WTC11 (cell line): ENCODE results near the gene PRMT5. TPM values are rescaled to one million over a fixed set of nuclear protein-coding genes. Genes with fewer than 3 reads are reported as not detected.

Experiments
- ATAC-seq: fragments of 200-7000 bp; cut with Tn5 transposase; 2 replicates; pipeline ENCODE4 v1.10.0; 2021; ENCODE audit warnings: mild to moderate bottlenecking, moderate library complexity
- CTCF ChIA-PET: fragments of 300-600 bp; sonication (Branson Sonifier 250); formaldehyde crosslinking; loops from one replicate; lab custom pipeline; 2021; ENCODE audit warnings: antibody characterized with exemption; lab: Charles Lee
- POLR2A ChIA-PET: fragments of 350-600 bp; sonication (Branson Sonifier 250); formaldehyde crosslinking; loops from one replicate; lab custom pipeline; 2021; ENCODE audit warnings: antibody characterized with exemption; lab: Charles Lee
- DNase-seq: peaks from one replicate; pipeline ENCODE4 v3.0.0; 2021; ENCODE audit warnings: low spot score
- H3K27ac Mint-ChIP-seq: 2 replicates; pipeline ENCODE4 v1.8.0; 2021; ENCODE audit warnings: mixed read lengths
- H3K27me3 Mint-ChIP-seq: 2 replicates; pipeline ENCODE4 v1.8.0; 2021; ENCODE audit warnings: low read depth, mild to moderate bottlenecking, moderate library complexity, mixed read lengths
- H3K36me3 Mint-ChIP-seq: 2 replicates; pipeline ENCODE4 v1.8.0; 2021; ENCODE audit warnings: mixed read lengths
- H3K4me1 Mint-ChIP-seq: 2 replicates; pipeline ENCODE4 v1.8.0; 2022; ENCODE audit warnings: mixed read lengths
- H3K4me3 Mint-ChIP-seq: 2 replicates; pipeline ENCODE4 v1.8.0; 2021; ENCODE audit warnings: mild to moderate bottlenecking, moderate library complexity, mixed read lengths
- H3K9me3 Mint-ChIP-seq: 2 replicates; pipeline ENCODE4 v1.8.0; 2021; ENCODE audit warnings: mixed read lengths
- ATF1 ChIP-seq: sonication (generic); formaldehyde crosslinking; IDR thresholded peaks from 2 replicates; pipeline ENCODE4 v1.8.1; 2023; ENCODE audit warnings: mild to moderate bottlenecking, moderate library complexity, missing genetic modification reagents
- CTCF ChIP-seq: fragments of 200-600 bp; IDR thresholded peaks from 2 replicates; pipeline ENCODE4 v1.8.0; 2022; ENCODE audit warnings: antibody characterized with exemption
- GABPB1 ChIP-seq: sonication (generic); formaldehyde crosslinking; IDR thresholded peaks from 2 replicates; pipeline ENCODE4 v1.8.1; 2023; ENCODE audit warnings: mild to moderate bottlenecking, missing genetic modification reagents
- JAZF1 ChIP-seq: fragments of 250-450 bp; sonication (Bioruptor Pico); IDR thresholded peaks from 2 replicates; pipeline ENCODE4 v1.9.0; 2021; ENCODE audit warnings: moderate library complexity, mild to moderate bottlenecking, inconsistent platforms
- MYBL2 ChIP-seq: sonication (generic); formaldehyde crosslinking; IDR thresholded peaks from 2 replicates; pipeline ENCODE4 v1.8.1; 2023; ENCODE audit warnings: mild to moderate bottlenecking, moderate library complexity, missing genetic modification reagents
- PREB ChIP-seq: sonication (generic); formaldehyde crosslinking; IDR thresholded peaks from 2 replicates; pipeline ENCODE4 v1.8.1; 2022; ENCODE audit warnings: mild to moderate bottlenecking, missing genetic modification reagents, moderate library complexity, borderline replicate concordance
- SMAD3 ChIP-seq: sonication (generic); formaldehyde crosslinking; IDR thresholded peaks from 2 replicates; pipeline ENCODE4 v1.8.0; 2022; ENCODE audit warnings: missing genetic modification reagents, mild to moderate bottlenecking, borderline replicate concordance
- SOX15 ChIP-seq: fragments of 250-450 bp; sonication (Bioruptor Pico); IDR thresholded peaks from 2 replicates; pipeline ENCODE4 v1.9.0; 2021; ENCODE audit warnings: mild to moderate bottlenecking
- TEAD4 ChIP-seq: sonication (generic); formaldehyde crosslinking; IDR thresholded peaks from 2 replicates; pipeline ENCODE4 v1.8.0; 2022; ENCODE audit warnings: mild to moderate bottlenecking, missing genetic modification reagents
- ZNF416 ChIP-seq: fragments of 250-450 bp; sonication (Bioruptor Pico); IDR thresholded peaks from 2 replicates; pipeline ENCODE4 v1.9.0; 2021; ENCODE audit warnings: mild to moderate bottlenecking, inconsistent platforms
- total RNA-seq: library from RNA; stranded (reverse); gene quantifications from 3 replicates; pipeline ENCODE4 v1.2.3, GENCODE V29; 2021
- TF ChIP-seq, protein P1 (sequence below): sonication (generic); formaldehyde crosslinking; conservative IDR thresholded peaks from 2 replicates; pipeline ENCODE4 v1.8.1; 2023; ENCODE audit warnings: mild to moderate bottlenecking, low read depth, missing genetic modification reagents, moderate library complexity
- TF ChIP-seq, protein P2 (sequence below): fragments of 250-450 bp; sonication (Bioruptor Pico); IDR thresholded peaks from 2 replicates; pipeline ENCODE4 v1.8.0; 2021; ENCODE audit warnings: mild to moderate bottlenecking
- TF ChIP-seq, protein P3 (sequence below): fragments of 250-450 bp; sonication (Bioruptor Pico); IDR thresholded peaks from 2 replicates; pipeline ENCODE4 v1.9.0; 2021; ENCODE audit warnings: mild to moderate bottlenecking, borderline replicate concordance

Gene PRMT5
- total RNA-seq, 1 experiment from 2014 or later = 124 TPM

- ATAC-seq (no peak), DNase-seq (no peak)
- Mint-ChIP-seq H3K27me3 (peaks cover 34% of the 10 kb centered on the region), H3K27ac (no peak overlapping the region), H3K4me3 (no peak overlapping the region), H3K4me1 (peaks cover 8% of the 10 kb centered on the region), H3K9me3 (no peaks in the 10 kb centered on the region), H3K36me3 (peaks cover 59% of the 10 kb centered on the region)
- TF ChIP-seq JAZF1 (CRISPR knock-in tag) (no peak), TEAD4 (CRISPR knock-in tag) (no peak), SMAD3 (CRISPR knock-in tag) (no peak), SOX15 (no peak), MYBL2 (CRISPR knock-in tag) (no peak), PREB (no peak), ATF1 (CRISPR knock-in tag) (no peak)
- TF ChIP-seq, protein P1, sequence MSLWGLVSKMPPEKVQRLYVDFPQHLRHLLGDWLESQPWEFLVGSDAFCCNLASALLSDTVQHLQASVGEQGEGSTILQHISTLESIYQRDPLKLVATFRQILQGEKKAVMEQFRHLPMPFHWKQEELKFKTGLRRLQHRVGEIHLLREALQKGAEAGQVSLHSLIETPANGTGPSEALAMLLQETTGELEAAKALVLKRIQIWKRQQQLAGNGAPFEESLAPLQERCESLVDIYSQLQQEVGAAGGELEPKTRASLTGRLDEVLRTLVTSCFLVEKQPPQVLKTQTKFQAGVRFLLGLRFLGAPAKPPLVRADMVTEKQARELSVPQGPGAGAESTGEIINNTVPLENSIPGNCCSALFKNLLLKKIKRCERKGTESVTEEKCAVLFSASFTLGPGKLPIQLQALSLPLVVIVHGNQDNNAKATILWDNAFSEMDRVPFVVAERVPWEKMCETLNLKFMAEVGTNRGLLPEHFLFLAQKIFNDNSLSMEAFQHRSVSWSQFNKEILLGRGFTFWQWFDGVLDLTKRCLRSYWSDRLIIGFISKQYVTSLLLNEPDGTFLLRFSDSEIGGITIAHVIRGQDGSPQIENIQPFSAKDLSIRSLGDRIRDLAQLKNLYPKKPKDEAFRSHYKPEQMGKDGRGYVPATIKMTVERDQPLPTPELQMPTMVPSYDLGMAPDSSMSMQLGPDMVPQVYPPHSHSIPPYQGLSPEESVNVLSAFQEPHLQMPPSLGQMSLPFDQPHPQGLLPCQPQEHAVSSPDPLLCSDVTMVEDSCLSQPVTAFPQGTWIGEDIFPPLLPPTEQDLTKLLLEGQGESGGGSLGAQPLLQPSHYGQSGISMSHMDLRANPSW = no peak
- TF ChIP-seq, protein P2, sequence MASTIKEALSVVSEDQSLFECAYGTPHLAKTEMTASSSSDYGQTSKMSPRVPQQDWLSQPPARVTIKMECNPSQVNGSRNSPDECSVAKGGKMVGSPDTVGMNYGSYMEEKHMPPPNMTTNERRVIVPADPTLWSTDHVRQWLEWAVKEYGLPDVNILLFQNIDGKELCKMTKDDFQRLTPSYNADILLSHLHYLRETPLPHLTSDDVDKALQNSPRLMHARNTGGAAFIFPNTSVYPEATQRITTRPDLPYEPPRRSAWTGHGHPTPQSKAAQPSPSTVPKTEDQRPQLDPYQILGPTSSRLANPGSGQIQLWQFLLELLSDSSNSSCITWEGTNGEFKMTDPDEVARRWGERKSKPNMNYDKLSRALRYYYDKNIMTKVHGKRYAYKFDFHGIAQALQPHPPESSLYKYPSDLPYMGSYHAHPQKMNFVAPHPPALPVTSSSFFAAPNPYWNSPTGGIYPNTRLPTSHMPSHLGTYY = no peak
- TF ChIP-seq, protein P3, sequence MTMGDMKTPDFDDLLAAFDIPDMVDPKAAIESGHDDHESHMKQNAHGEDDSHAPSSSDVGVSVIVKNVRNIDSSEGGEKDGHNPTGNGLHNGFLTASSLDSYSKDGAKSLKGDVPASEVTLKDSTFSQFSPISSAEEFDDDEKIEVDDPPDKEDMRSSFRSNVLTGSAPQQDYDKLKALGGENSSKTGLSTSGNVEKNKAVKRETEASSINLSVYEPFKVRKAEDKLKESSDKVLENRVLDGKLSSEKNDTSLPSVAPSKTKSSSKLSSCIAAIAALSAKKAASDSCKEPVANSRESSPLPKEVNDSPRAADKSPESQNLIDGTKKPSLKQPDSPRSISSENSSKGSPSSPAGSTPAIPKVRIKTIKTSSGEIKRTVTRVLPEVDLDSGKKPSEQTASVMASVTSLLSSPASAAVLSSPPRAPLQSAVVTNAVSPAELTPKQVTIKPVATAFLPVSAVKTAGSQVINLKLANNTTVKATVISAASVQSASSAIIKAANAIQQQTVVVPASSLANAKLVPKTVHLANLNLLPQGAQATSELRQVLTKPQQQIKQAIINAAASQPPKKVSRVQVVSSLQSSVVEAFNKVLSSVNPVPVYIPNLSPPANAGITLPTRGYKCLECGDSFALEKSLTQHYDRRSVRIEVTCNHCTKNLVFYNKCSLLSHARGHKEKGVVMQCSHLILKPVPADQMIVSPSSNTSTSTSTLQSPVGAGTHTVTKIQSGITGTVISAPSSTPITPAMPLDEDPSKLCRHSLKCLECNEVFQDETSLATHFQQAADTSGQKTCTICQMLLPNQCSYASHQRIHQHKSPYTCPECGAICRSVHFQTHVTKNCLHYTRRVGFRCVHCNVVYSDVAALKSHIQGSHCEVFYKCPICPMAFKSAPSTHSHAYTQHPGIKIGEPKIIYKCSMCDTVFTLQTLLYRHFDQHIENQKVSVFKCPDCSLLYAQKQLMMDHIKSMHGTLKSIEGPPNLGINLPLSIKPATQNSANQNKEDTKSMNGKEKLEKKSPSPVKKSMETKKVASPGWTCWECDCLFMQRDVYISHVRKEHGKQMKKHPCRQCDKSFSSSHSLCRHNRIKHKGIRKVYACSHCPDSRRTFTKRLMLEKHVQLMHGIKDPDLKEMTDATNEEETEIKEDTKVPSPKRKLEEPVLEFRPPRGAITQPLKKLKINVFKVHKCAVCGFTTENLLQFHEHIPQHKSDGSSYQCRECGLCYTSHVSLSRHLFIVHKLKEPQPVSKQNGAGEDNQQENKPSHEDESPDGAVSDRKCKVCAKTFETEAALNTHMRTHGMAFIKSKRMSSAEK (CRISPR knock-in tag) = no peak
- POLR2A ChIA-PET = no interaction called here
- CTCF ChIA-PET = interaction anchor here (0.8 to 4.0 kb wide), 5 partner anchors 19 to 331 kb away, joined by 3 to 52 read pairs (median 7); partner anchors contain the start of gene REM2
These were observed 27.4 kb downstream of the PRMT5 start for GRCh38 chr14:22901799-22902198.

DNA sequence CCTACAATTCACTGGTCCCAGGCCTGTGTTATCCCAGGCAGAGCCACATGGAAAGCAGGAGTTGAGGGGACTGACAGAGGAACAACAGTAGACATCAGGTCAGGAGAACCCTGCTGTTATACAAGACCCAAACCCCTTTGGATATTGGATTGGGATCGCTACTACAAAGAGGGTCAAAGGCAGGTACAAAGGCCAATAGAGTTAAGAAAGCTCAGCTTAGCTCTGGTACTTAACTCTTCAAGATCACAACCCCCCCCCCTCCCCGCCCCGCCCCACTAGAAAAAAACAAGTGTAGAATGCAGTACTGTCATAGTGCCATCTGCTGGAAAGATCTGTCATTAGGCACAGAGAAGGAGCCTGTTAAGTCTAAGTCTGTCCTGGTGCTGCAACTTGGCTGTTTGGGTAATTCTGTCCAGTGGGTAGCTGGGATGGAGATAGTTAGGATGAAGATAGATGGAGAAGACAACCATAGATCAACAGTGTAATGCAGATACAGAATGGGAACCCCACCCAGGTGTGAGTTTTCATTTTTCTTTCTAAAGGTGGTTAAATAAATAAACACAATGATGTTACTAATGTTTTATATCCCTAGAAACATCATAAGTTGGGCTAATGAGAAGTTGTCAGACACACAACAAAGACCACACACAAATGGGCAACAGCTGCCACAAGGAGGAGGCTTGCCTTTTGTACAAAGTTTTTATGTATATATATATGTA is 28.9 kb downstream of the PRMT5 start:
- peak; percentile 28 for DNase-seq
- peak; percentile 79 for ATAC-seq
- peaks cover 49% of the 10 kb centered on the region for H3K27me3 Mint-ChIP-seq
- H3K36me3 Mint-ChIP-seq = peaks cover 43% of the 10 kb centered on the region
- POLR2A ChIA-PET = interaction anchor here (0.9 to 2.1 kb wide), 4 partner anchors 14 to 77 kb away, joined by 4 to 6 read pairs (median 4); partner anchors contain the start of genes LRP10 and REM2
- H3K9me3 Mint-ChIP-seq = no peaks in the 10 kb centered on the region
- no peak overlapping the region for H3K27ac Mint-ChIP-seq
- TF ChIP-seq GABPB1 (CRISPR knock-in tag) (peak; percentile 31; the same call in 1 of the 2 replicates), CTCF (0 out of 2 replicates have a peak, but pooled peaks have one; percentile 27), ZNF416 (CRISPR knock-in tag) (no peak)
- TF ChIP-seq, all 79 proteins: peak for 2
- Mint-ChIP-seq H3K4me3 (no peak overlapping the region), H3K4me1 (peaks cover 8% of the 10 kb centered on the region)
- CTCF ChIA-PET = interaction anchor here (0.5 to 4.0 kb wide), 43 partner anchors 8 to 344 kb away, joined by 3 to 52 read pairs (median 4); partner anchors contain the start of genes HAUS4, LRP10, OXA1L and PRMT5
